Kidney tubule cell (primary cell): ENCODE results near the gene LYZL2.
"Not testable (repeated sequence)": the region's sequence is repeated elsewhere in the genome, so short reads cannot be mapped to it uniquely, and the experiment has no call there.

Experiments
- DNase-seq: peaks from one replicate; pipeline ENCODE4 v3.0.0-alpha.2; 2018; ENCODE audit warnings: low spot score

Gene LYZL2

GRCh38 chr10:30639946-30640786 is 10.6 kb upstream of the LYZL2 start:
- peak; percentile 61 for DNase-seq

GRCh38 chr10:30637881-30638467 is 8.4 kb upstream of the LYZL2 start:
- DNase-seq, result peak; percentile 85

GRCh38 chr10:30631188-30631587 is 1.6 kb upstream of the LYZL2 start:
- DNase-seq, result no peak

- DNase-seq, result no peak
Measured at GRCh38 chr10:30630571-30630970, 1.0 kb upstream of the LYZL2 start.

GRCh38 chr10:30628576-30628975 is 977 bp downstream of the LYZL2 start:
- not testable (repeated sequence) for DNase-seq

- DNase-seq, result not testable (repeated sequence)
Measured at GRCh38 chr10:30626837-30627236, 2.7 kb downstream of the LYZL2 start.

GRCh38 chr10:30626196-30626595 is 3.4 kb downstream of the LYZL2 start:
- not testable (repeated sequence) for DNase-seq

- DNase-seq, result no peak
Measured at GRCh38 chr10:30625080-30625479, 4.5 kb downstream of the LYZL2 start.

GRCh38 chr10:30619966-30620365 is 9.6 kb downstream of the LYZL2 start:
- DNase-seq, result no peak

GRCh38 chr10:30617070-30617469 is 12.5 kb downstream of the LYZL2 start:
- DNase-seq, result no peak

GRCh38 chr10:30611041-30611440 is 18.5 kb downstream of the LYZL2 start:
- not testable (repeated sequence) for DNase-seq

- no peak for DNase-seq
Measured at GRCh38 chr10:30607814-30608213, 21.7 kb downstream of the LYZL2 start.

GRCh38 chr10:30606313-30606712 is 23.2 kb downstream of the LYZL2 start:
- DNase-seq, result no peak

- DNase-seq, result not testable (repeated sequence)
Measured at GRCh38 chr10:30605341-30606121, 24.0 kb downstream of the LYZL2 start.

GRCh38 chr10:30603589-30603988 is 26.0 kb downstream of the LYZL2 start:
- no peak for DNase-seq

- DNase-seq, result no peak
Measured at GRCh38 chr10:30602747-30603146, 26.8 kb downstream of the LYZL2 start.

- no peak for DNase-seq
Measured at GRCh38 chr10:30600005-30600404, 29.5 kb downstream of the LYZL2 start.

GRCh38 chr10:30598105-30598776 is 31.3 kb downstream of the LYZL2 start:
- no peak for DNase-seq

- not testable (repeated sequence) for DNase-seq
Measured at GRCh38 chr10:30597433-30597824, 32.1 kb downstream of the LYZL2 start.

- DNase-seq, result not testable (repeated sequence)
Measured at GRCh38 chr10:30596493-30597432, 32.8 kb downstream of the LYZL2 start.

- no peak for DNase-seq
Measured at GRCh38 chr10:30596013-30596412, 33.5 kb downstream of the LYZL2 start.
